CD14-positive monocyte (primary cell): ENCODE data around the gene ZIC2. TPM values are rescaled to one million over a fixed set of nuclear protein-coding genes. Genes with fewer than 3 reads are reported as not detected.

Experiments
- DNase-seq, 3 donors: peaks; one replicate each; pipeline ENCODE4 v3.0.0-alpha.2; 2011 to 2022
- H2AFZ ChIP-seq: 2 replicates; pipeline ENCODE4 v1.6.0; 2012; ENCODE audit warnings: mild to moderate bottlenecking, low read depth, low read length, inconsistent platforms; ENCODE audit not compliant: insufficient read depth, poor library complexity, severe bottlenecking
- H3K27ac ChIP-seq, 2 donors: 1 replicate in 1 of 2; 2 replicates in 1 of 2; pipeline ENCODE4 v1.5.1; 2012 to 2013; ENCODE audit warnings: low read length in 2 of 2, control low read depth in 1 of 2, inconsistent platforms in 1 of 2, low read depth in 1 of 2, mild to moderate bottlenecking in 1 of 2
- H3K27me3 ChIP-seq, 2 donors: one replicate each; pipeline versions ENCODE4 v1.6.0 to v1.6.1; 2011 to 2013; ENCODE audit warnings: low read length in 2 of 2; ENCODE audit not compliant: control insufficient read depth in 2 of 2, insufficient read depth in 2 of 2
- H3K36me3 ChIP-seq, 2 donors: replicated peaks in 1 of 2; 1 replicate in 1 of 2; 2 replicates in 1 of 2; pipeline versions ENCODE4 v1.5.1 to v1.6.1; 2012 to 2013; ENCODE audit warnings: low read length in 2 of 2, control low read depth in 1 of 2, inconsistent platforms in 1 of 2, mild to moderate bottlenecking in 1 of 2; ENCODE audit not compliant: insufficient read depth in 2 of 2, control insufficient read depth in 1 of 2
- H3K4me1 ChIP-seq, 2 donors: 1 replicate in 1 of 2; 2 replicates in 1 of 2; pipeline versions ENCODE4 v1.5.1 to v1.6.1; 2012 to 2013; ENCODE audit warnings: low read length in 2 of 2, control low read depth in 1 of 2, inconsistent platforms in 1 of 2, mild to moderate bottlenecking in 1 of 2, moderate library complexity in 1 of 2; ENCODE audit not compliant: insufficient read depth in 2 of 2, control insufficient read depth in 1 of 2
- H3K4me2 ChIP-seq: replicated peaks from 2 replicates; pipeline ENCODE3; 2012; ENCODE audit warnings: low read length, moderate library complexity, mild to moderate bottlenecking; ENCODE audit not compliant: poor library complexity, severe bottlenecking; ENCODE audit errors: extremely low read depth
- H3K4me3 ChIP-seq, 3 experiments: fragments of 200-600 bp in 1 of 3; sonication (generic) in 1 of 3; replicated peaks in 1 of 3; 1 replicate in 2 of 3; 2 replicates in 1 of 3; pipeline ENCODE4 v1.5.1; 2011 to 2013; ENCODE audit warnings: low read length in 3 of 3, mild to moderate bottlenecking in 3 of 3, control low read depth in 2 of 3, low read depth in 2 of 3, inconsistent platforms in 1 of 3, moderate library complexity in 1 of 3
- H3K79me2 ChIP-seq: 2 replicates; pipeline ENCODE4 v1.6.0; 2012; ENCODE audit warnings: mild to moderate bottlenecking, control low read depth, inconsistent platforms, low read length, moderate library complexity; ENCODE audit not compliant: insufficient read depth
- H3K9ac ChIP-seq: 2 replicates; pipeline ENCODE4 v1.6.0; 2017; ENCODE audit warnings: low read length, mild to moderate bottlenecking; ENCODE audit not compliant: insufficient read depth, poor library complexity, severe bottlenecking
- H3K9me3 ChIP-seq, 2 donors: replicated peaks in 1 of 2; 1 replicate in 1 of 2; 2 replicates in 1 of 2; pipeline versions ENCODE4 v1.5.1 to v1.6.1; 2012 to 2013; ENCODE audit warnings: low read length in 2 of 2, control low read depth in 1 of 2; ENCODE audit not compliant: control insufficient read depth in 1 of 2, insufficient read depth in 1 of 2
- H4K20me1 ChIP-seq: 2 replicates; pipeline ENCODE4 v1.6.0; 2012; ENCODE audit warnings: mild to moderate bottlenecking, low read length, control low read depth, moderate library complexity; ENCODE audit not compliant: insufficient read depth
- H3K27ac Mint-ChIP-seq, 7 donors: one replicate each; pipeline ENCODE4 v1.8.0; 2020; ENCODE audit warnings: mild to moderate bottlenecking in 7 of 7, mixed read lengths in 7 of 7, moderate library complexity in 6 of 7, inconsistent platforms in 2 of 7
- H3K27me3 Mint-ChIP-seq, 3 donors: one replicate each; pipeline ENCODE4 v1.8.0; 2021 to 2022; ENCODE audit warnings: low read depth in 3 of 3, mild to moderate bottlenecking in 3 of 3, mixed read lengths in 3 of 3, moderate library complexity in 3 of 3, inconsistent platforms in 1 of 3
- H3K36me3 Mint-ChIP-seq, 2 donors: one replicate each; pipeline ENCODE4 v1.8.0; 2020; ENCODE audit warnings: mixed read lengths in 2 of 2, inconsistent platforms in 1 of 2, mild to moderate bottlenecking in 1 of 2
- H3K4me1 Mint-ChIP-seq: one replicate; pipeline ENCODE4 v1.8.0; 2020; ENCODE audit warnings: mild to moderate bottlenecking, mixed read lengths
- H3K4me3 Mint-ChIP-seq, 2 donors: one replicate each; pipeline ENCODE4 v1.8.0; 2020; ENCODE audit warnings: mild to moderate bottlenecking in 2 of 2, mixed read lengths in 2 of 2, moderate library complexity in 1 of 2
- H3K9me3 Mint-ChIP-seq, 7 donors: one replicate each; pipeline ENCODE4 v1.8.0; 2020 to 2022; ENCODE audit warnings: mixed read lengths in 7 of 7, mild to moderate bottlenecking in 6 of 7, moderate library complexity in 6 of 7, inconsistent platforms in 2 of 7
- CTCF ChIP-seq: fragments of 200-600 bp; IDR thresholded peaks from one replicate; pipeline ENCODE4 v1.8.0; 2022; ENCODE audit warnings: antibody characterized with exemption, mild to moderate bottlenecking
- WGBS: methylation state at CpG from one replicate; pipeline ENCODE4 v1.1.5; 2013; ENCODE audit warnings: missing lambda C conversion rate; ENCODE audit not compliant: insufficient coverage; 5-methylcytosine and 5-hydroxymethylcytosine counted together
- intact Hi-C, 2 donors: fragments of 100-400 bp; cut with micrococcal nuclease; formaldehyde crosslinking; loops; one replicate each; pipeline versions ENCODE4 v1.15.0 to v1.15.1; 2023
- polyA plus RNA-seq, 3 donors: library from polyadenylated mRNA; depleted of rRNA in 1 of 3; unstranded in 2 of 3; stranded (reverse) in 1 of 3; fragments of 300-500 nt in 2 of 3; fragments of >200 nt in 1 of 3; fragmentation: Illumina TruSeq in 2 of 3; gene quantifications; 1 replicate in 2 of 3; 2 replicates in 1 of 3; pipeline ENCODE4 v1.2.3, GENCODE V29; 2012 to 2021

ZIC2 gene
- polyA plus RNA-seq, 3 donors: not detected

- Mint-ChIP-seq H3K36me3 (peaks cover 0 to 5% of the 10 kb centered on the region in 2 donors), H3K9me3 (peaks cover 0 to 54% (median 26%) of the 10 kb centered on the region in 7 donors), H3K27me3 (peaks cover 93 to 98% (median 94%) of the 10 kb centered on the region in 3 donors), H3K4me3 (peak overlapping the region in 1 of 2 donors; percentile 85), H3K27ac (no peak overlapping the region), H3K4me1 (peaks cover 28% of the 10 kb centered on the region)
- H2AFZ ChIP-seq: no peak overlapping the region
- H3K9ac ChIP-seq: no peak overlapping the region
- no peak overlapping the region for H3K4me3 ChIP-seq
- H3K79me2 ChIP-seq: no peaks in the 10 kb centered on the region
- H3K27ac ChIP-seq: no peak overlapping the region
- no peak for DNase-seq
- no peaks in the 10 kb centered on the region for H4K20me1 ChIP-seq
- peaks cover 5 to 71% of the 10 kb centered on the region in 2 donors for H3K9me3 ChIP-seq
- intact Hi-C loops: no loop called here
- no peaks in the 10 kb centered on the region for H3K36me3 ChIP-seq
- H3K27me3 ChIP-seq: peaks cover 92 to 98% of the 10 kb centered on the region in 2 donors
- TF ChIP-seq CTCF: no peak
- no peak overlapping the region for H3K4me2 ChIP-seq
- 7% methylated on average over 32 of the region's 42 CpGs for WGBS
- peaks cover 0 to 7% of the 10 kb centered on the region in 2 donors for H3K4me1 ChIP-seq
Measured at GRCh38 chr13:99989276-99990125, 7.9 kb downstream of the ZIC2 start.

GRCh38 chr13:99990126-99990977, 8.8 kb downstream of the ZIC2 start:
- Mint-ChIP-seq H3K27me3 (peaks cover 97 to 99% (median 98%) of the 10 kb centered on the region in 3 donors), H3K9me3 (peaks cover 0 to 55% (median 25%) of the 10 kb centered on the region in 7 donors), H3K36me3 (peaks cover 0 to 9% of the 10 kb centered on the region in 2 donors), H3K4me1 (peaks cover 27% of the 10 kb centered on the region), H3K27ac (peak overlapping the region in 1 of 7 donors; percentile 38), H3K4me3 (peak overlapping the region in 1 of 2 donors; percentile 85)
- Histone ChIP-seq H3K79me2 (no peaks in the 10 kb centered on the region), H3K9ac (no peak overlapping the region), H3K36me3 (no peaks in the 10 kb centered on the region), H3K27ac (no peak overlapping the region), H3K4me2 (no peak overlapping the region), H4K20me1 (no peaks in the 10 kb centered on the region), H3K4me3 (no peak overlapping the region), H2AFZ (no peak overlapping the region), H3K4me1 (peaks cover 0 to 7% of the 10 kb centered on the region in 2 donors), H3K27me3 (peaks cover 93 to 99% of the 10 kb centered on the region in 2 donors), H3K9me3 (peaks cover 3 to 65% of the 10 kb centered on the region in 2 donors)
- intact Hi-C loops: no loop called here
- TF ChIP-seq CTCF: no peak
- DNase-seq: no peak
- 6% methylated on average over 34 of the region's 42 CpGs for WGBS
